HEK293T (cell line): ENCODE results near the gene DCHS2.

Experiments
- CTCF ChIA-PET: fragments of 350-600 bp; formaldehyde crosslinking; extraction: SDS; loops from one replicate; lab custom pipeline; 2021; ENCODE audit warnings: antibody characterized with exemption, inconsistent platforms; lab: Yijun Ruan, JAX
- POLR2A ChIA-PET: fragments of 350-600 bp; formaldehyde crosslinking; extraction: SDS; loops from one replicate; lab custom pipeline; 2020; ENCODE audit warnings: antibody characterized with exemption, inconsistent platforms; lab: Yijun Ruan, JAX
- DNase-seq: peaks from one replicate; pipeline ENCODE4 v3.0.0; 2012; ENCODE audit warnings: mixed read lengths; ENCODE audit errors: extremely low spot score
- ARNT ChIP-seq: fragments of 450-650 bp; IDR thresholded peaks from 2 replicates; pipeline ENCODE4 v1.6.1; 2017; ENCODE audit warnings: mild to moderate bottlenecking
- BHLHE40 ChIP-seq: fragments of 450-650 bp; IDR thresholded peaks from 2 replicates; pipeline ENCODE4 v1.6.1; 2016; ENCODE audit warnings: mild to moderate bottlenecking, moderate library complexity, borderline replicate concordance
- CTBP1 ChIP-seq: fragments of 450-650 bp; IDR thresholded peaks from 2 replicates; pipeline ENCODE4 v1.6.1; 2016; ENCODE audit warnings: borderline replicate concordance
- ELF4 ChIP-seq: fragments of 450-650 bp; IDR thresholded peaks from 2 replicates; pipeline ENCODE4 v1.6.1; 2017; ENCODE audit warnings: antibody characterized with exemption
- FOXA1 ChIP-seq: fragments of 450-650 bp; IDR thresholded peaks from 2 replicates; pipeline ENCODE4 v1.6.1; 2016; ENCODE audit warnings: mild to moderate bottlenecking
- FOXK2 ChIP-seq: fragments of 450-650 bp; IDR thresholded peaks from 2 replicates; pipeline ENCODE4 v1.6.1; 2016; ENCODE audit warnings: mild to moderate bottlenecking
- FOXM1 ChIP-seq: fragments of 450-650 bp; IDR thresholded peaks from 2 replicates; pipeline ENCODE4 v1.6.1; 2017; ENCODE audit warnings: mild to moderate bottlenecking, borderline replicate concordance
- HDGF ChIP-seq: fragments of 450-650 bp; IDR thresholded peaks from 2 replicates; pipeline ENCODE4 v1.6.1; 2017; ENCODE audit warnings: antibody characterized with exemption, borderline replicate concordance
- L3MBTL2 ChIP-seq: fragments of 450-650 bp; conservative IDR thresholded peaks from 2 replicates; pipeline ENCODE4 v1.6.1; 2016; ENCODE audit warnings: mild to moderate bottlenecking
- LEF1 ChIP-seq: fragments of 450-650 bp; IDR thresholded peaks from 2 replicates; pipeline ENCODE4 v1.6.1; 2017; ENCODE audit warnings: mild to moderate bottlenecking, borderline replicate concordance
- NFRKB ChIP-seq: fragments of 450-650 bp; IDR thresholded peaks from 2 replicates; pipeline ENCODE4 v1.6.1; 2016; ENCODE audit warnings: mild to moderate bottlenecking, moderate library complexity
- SP1 ChIP-seq: fragments of 450-650 bp; IDR thresholded peaks from 2 replicates; pipeline ENCODE4 v1.6.1; 2017
- SUZ12 ChIP-seq: fragments of 450-650 bp; IDR thresholded peaks from 2 replicates; pipeline ENCODE4 v1.6.1; 2016; ENCODE audit warnings: mild to moderate bottlenecking
- TARDBP ChIP-seq: fragments of 450-650 bp; IDR thresholded peaks from 2 replicates; pipeline ENCODE4 v1.6.1; 2016
- ZNF384 ChIP-seq: fragments of 450-650 bp; IDR thresholded peaks from 2 replicates; pipeline ENCODE4 v1.6.1; 2016
- TF ChIP-seq, protein P1 (sequence below): fragments of 450-650 bp; IDR thresholded peaks from 2 replicates; pipeline ENCODE4 v1.6.1; 2016

The DCHS2 gene

DNA sequence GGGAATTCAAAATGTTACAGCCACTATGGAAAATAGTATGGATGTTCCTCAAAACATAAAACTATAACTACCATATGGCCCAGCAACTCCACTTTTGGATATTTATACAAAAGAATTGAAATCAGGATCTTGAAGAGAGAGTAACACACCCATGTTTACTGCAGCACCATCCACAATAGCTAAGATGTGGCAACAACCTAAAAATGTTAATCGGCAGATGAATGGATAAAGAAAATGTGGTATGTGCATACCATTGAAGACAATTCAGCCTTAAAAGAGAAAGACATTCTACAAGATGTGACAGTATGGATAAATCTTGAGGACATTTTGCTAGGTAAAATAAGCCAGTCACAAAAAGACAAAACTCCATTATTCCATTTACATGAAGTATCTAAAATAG is 171.9 kb downstream of the DCHS2 start:
- CTCF ChIA-PET = no interaction called here
- DNase-seq = no peak
- POLR2A ChIA-PET = no interaction called here
- TF ChIP-seq ELF4 (no peak), SUZ12 (no peak), L3MBTL2 (no peak), NFRKB (no peak), FOXA1 (no peak), ARNT (no peak), FOXM1 (no peak)
- TF ChIP-seq, protein P1, sequence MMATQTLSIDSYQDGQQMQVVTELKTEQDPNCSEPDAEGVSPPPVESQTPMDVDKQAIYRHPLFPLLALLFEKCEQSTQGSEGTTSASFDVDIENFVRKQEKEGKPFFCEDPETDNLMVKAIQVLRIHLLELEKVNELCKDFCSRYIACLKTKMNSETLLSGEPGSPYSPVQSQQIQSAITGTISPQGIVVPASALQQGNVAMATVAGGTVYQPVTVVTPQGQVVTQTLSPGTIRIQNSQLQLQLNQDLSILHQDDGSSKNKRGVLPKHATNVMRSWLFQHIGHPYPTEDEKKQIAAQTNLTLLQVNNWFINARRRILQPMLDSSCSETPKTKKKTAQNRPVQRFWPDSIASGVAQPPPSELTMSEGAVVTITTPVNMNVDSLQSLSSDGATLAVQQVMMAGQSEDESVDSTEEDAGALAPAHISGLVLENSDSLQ = no peak

DNA sequence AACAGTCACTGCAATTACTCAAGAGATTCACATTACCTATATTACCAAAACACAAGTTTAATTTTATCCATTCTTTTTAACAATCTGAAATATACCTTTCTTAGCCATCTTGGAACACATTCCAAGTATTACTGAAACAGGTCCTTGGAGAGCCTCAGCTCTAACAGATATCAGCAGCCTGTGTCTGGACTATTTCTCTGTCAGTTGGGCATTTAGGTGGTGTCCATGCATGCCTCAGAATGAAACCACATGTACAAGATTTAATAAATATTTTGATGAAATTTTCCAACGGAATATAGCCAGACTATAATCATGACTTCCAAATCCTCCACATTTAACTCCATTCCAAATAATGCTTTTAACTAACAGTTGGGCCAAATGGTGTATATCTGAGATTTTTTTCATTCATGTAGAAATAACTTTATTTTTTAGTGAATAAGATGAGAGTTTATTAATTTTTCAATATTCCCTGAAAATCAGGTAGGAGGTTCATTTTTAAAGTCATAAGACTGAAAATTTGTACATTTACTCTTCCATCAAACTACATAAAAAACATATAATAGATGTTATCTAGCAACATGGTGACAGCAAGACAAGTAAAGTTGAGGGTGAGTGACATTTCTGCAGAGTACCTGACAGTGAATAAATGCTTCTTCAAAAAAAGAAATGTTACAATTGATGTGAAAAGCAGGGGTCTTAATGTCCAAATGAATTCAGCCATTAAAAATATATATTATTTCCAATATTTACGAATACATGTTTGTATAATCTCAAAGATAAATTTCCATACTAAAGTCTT is 174.2 kb downstream of the DCHS2 start:
- no peak for DNase-seq
- TF ChIP-seq FOXA1 (no peak), SP1 (no peak), NFRKB (no peak), CTBP1 (no peak), BHLHE40 (no peak), SUZ12 (no peak), ARNT (no peak), FOXK2 (no peak), HDGF (no peak)
- TF ChIP-seq, protein P1 = no peak
- CTCF ChIA-PET = no interaction called here
- POLR2A ChIA-PET = no interaction called here

DNA sequence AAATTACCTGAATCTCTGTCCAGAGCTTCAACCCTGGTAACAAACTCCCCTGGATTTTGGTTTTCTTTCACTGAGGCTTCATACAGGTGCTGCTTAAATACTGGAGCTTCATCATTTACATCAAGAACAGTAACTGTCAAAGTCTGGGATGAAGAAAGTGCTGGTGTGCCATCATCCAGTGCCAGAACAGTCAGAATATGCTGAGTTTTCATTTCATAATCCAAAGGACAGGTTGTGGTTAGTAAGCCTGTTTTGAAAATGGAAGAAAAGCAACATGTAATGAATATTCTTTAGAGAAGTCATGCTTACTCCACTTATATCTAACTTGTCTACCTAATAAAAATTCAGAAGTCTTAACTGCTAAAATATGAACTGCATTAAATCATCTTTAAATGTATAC is 175.9 kb downstream of the DCHS2 start:
- no peak for TF ChIP-seq BHLHE40
- no peak for TF ChIP-seq ELF4
- no peak for TF ChIP-seq SUZ12
- TF ChIP-seq CTBP1 = no peak
- TF ChIP-seq HDGF = no peak
- TF ChIP-seq NFRKB = no peak
- TF ChIP-seq ARNT = no peak
- no peak for TF ChIP-seq TARDBP
- no peak for TF ChIP-seq ZNF384
- no peak for TF ChIP-seq FOXA1
- TF ChIP-seq LEF1 = no peak
- TF ChIP-seq, protein P1 = no peak
- TF ChIP-seq L3MBTL2 = no peak
- TF ChIP-seq FOXM1 = no peak
- TF ChIP-seq SP1 = no peak
- TF ChIP-seq FOXK2 = no peak
- ChIA-PET POLR2A (no interaction called here), CTCF (no interaction called here)
- no peak for DNase-seq

DNA sequence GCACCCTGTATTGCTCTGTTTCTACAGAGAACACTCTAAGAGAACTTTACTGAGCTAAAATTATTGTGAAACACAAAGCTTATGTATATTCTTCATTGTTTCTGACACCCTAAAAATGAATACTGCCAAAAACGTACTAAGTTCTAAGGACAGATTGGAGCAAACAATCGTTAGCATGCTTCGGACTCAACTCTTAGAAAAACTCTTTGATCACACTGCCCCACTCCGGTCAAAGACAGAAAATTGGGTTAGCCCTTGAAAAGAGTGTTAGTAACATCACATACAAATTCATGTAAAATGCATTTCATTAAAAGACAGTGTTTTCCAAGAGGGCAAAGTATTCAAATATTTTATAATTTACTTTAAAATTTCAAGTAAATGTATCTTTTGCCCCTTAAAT is 177.4 kb downstream of the DCHS2 start:
- TF ChIP-seq, protein P1 = no peak
- no peak for TF ChIP-seq ELF4
- TF ChIP-seq FOXM1 = no peak
- no peak for TF ChIP-seq HDGF
- TF ChIP-seq ARNT = no peak
- no peak for TF ChIP-seq FOXA1
- TF ChIP-seq LEF1 = no peak
- TF ChIP-seq L3MBTL2 = no peak
- TF ChIP-seq SP1 = no peak
- no peak for TF ChIP-seq TARDBP
- no peak for TF ChIP-seq BHLHE40
- no peak for TF ChIP-seq SUZ12
- TF ChIP-seq FOXK2 = no peak
- TF ChIP-seq NFRKB = no peak
- TF ChIP-seq CTBP1 = no peak
- no peak for TF ChIP-seq ZNF384
- DNase-seq = no peak
- CTCF ChIA-PET = no interaction called here
- POLR2A ChIA-PET = no interaction called here

DNA sequence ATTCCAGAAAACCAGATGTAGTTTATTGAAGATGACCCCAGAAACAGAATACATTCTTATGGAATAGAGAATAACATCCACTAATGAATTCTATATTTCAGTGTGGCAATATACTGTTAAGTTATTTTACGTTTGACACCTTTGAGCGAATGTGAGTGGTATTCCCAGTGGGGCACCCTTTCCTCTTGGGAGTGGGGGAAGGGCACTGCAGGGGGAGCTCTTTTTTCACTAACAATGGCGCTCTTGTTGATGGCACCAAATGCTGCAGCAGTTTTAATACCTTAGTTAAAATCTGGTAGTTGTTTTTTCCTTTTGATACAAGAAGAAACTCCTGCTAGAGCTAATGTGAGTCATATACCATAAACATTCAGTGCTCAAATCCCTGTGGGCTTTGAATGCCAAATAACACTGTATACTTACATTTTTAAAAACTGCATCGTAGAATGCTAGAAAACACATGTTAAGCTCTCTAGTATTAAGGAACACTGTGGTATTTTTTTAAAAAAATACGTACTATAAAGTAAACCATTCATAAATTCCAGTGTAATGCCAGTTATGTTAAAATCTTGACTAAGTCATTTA is 178.5 kb downstream of the DCHS2 start:
- ChIA-PET POLR2A (no interaction called here), CTCF (interaction anchor here (0.6 kb wide), 1 partner anchor 184 kb away, joined by 5 read pairs; no protein-coding TSS in a partner anchor)
- DNase-seq = no peak
- TF ChIP-seq ZNF384 (no peak), TARDBP (no peak), HDGF (no peak), LEF1 (no peak), BHLHE40 (no peak), ELF4 (no peak), FOXA1 (no peak), CTBP1 (no peak)
- TF ChIP-seq, protein P1 = no peak
